ENCODE data around the gene VIPR1. TPM values are rescaled to one million over a fixed set of nuclear protein-coding genes. Genes with fewer than 3 reads are reported as not detected.

The VIPR1 gene
- polyA plus RNA-seq, 1 of the 3 experiments (the other 2 are of a cell fraction) = not detected

- H3K79me2 ChIP-seq (ENCODE audit: insufficient read depth) = no peaks in the 10 kb centered on the region
- peak; percentile 85 for DNase-seq
- H3K4me1 ChIP-seq (ENCODE audit: control insufficient read depth in 1 of 2, insufficient read depth in 2 of 2, low read depth in 1 of 2, low read length in 1 of 2) = peaks cover 0 to 13% of the 10 kb centered on the region in 2 experiments; a peak in 1 of 4 replicates
- WGBS (ENCODE audit: low lambda C conversion rate) = 6% methylated on average over 21 of the region's 46 CpGs
- no peak overlapping the region for H3K27ac ChIP-seq (ENCODE audit: low read depth in 2 of 2, low read length in 1 of 2)
- peak overlapping the region; percentile 32 to 36 for H3K4me3 ChIP-seq (ENCODE audit: low read depth in 2 of 2, low read length in 1 of 2)
- H4K20me1 ChIP-seq (ENCODE audit: insufficient read depth) = no peaks in the 10 kb centered on the region
- H3K4me2 ChIP-seq = peak overlapping the region; percentile 50
- ChIA-PET CTCF (interaction anchor here (0.6 to 3.1 kb wide), 28 partner anchors 9 to 540 kb away, joined by 3 to 38 read pairs (median 4); no protein-coding TSS in a partner anchor), POLR2A (interaction anchor here (1.6 kb wide), 1 partner anchor 9 kb away, joined by 4 read pairs; no protein-coding TSS in a partner anchor)
- no peaks in the 10 kb centered on the region for H3K36me3 ChIP-seq (replicated peaks in 1 of 2; ENCODE audit: control insufficient read depth in 1 of 2, insufficient read depth in 2 of 2, low read length in 1 of 2)
- no peak overlapping the region for H3K9ac ChIP-seq
- TF ChIP-seq RCOR1 (IDR thresholded peaks at IDR 0.05; ENCODE audit: low read length) (no peak), RFX5 (IDR thresholded peaks at IDR 0.05; ENCODE audit: low read length) (no peak), RAD21 (IDR thresholded peaks at IDR 0.05; ENCODE audit: low read length) (peak; percentile 61), SMC3 (IDR thresholded peaks at IDR 0.05; ENCODE audit: low read depth, low read length) (peak; percentile 34; the same call in 1 of the 2 replicates), CTCF (IDR thresholded peaks at IDR 0.05) (peak; percentile 46), USF2 (IDR thresholded peaks at IDR 0.05; ENCODE audit: borderline replicate concordance, low read depth, low read length) (no peak), FOXM1 (IDR thresholded peaks at IDR 0.05; ENCODE audit: low read depth) (no peak)
- no peaks in the 10 kb centered on the region for H3K9me2 ChIP-seq
- H3K27me3 ChIP-seq (ENCODE audit: insufficient read depth) = peaks cover 38% of the 10 kb centered on the region
- H3F3A ChIP-seq (replicated peaks; ENCODE audit: insufficient read depth) = no peaks in the 10 kb centered on the region
- H2AFZ ChIP-seq (ENCODE audit: low read depth) = no peak overlapping the region
- H3K9me3 ChIP-seq = no peaks in the 10 kb centered on the region
These were observed 588 bp upstream of the VIPR1 start for GRCh38 chr3:42501681-42502428.

GRCh38 chr3:42503251-42503924 lies 945 bp downstream of the VIPR1 start:
- ChIA-PET CTCF (interaction anchor here (1.2 to 2.5 kb wide), 2 partner anchors 11 to 41 kb away, joined by 3 to 9 read pairs; no protein-coding TSS in a partner anchor), POLR2A (no interaction called here)
- Histone ChIP-seq H3K36me3 (replicated peaks in 1 of 2; ENCODE audit: control insufficient read depth in 1 of 2, insufficient read depth in 2 of 2, low read length in 1 of 2) (no peaks in the 10 kb centered on the region), H3K4me1 (ENCODE audit: control insufficient read depth in 1 of 2, insufficient read depth in 2 of 2, low read depth in 1 of 2, low read length in 1 of 2) (peaks cover 0 to 13% of the 10 kb centered on the region in 2 experiments; a peak in 1 of 4 replicates), H3K27me3 (ENCODE audit: insufficient read depth) (peaks cover 38% of the 10 kb centered on the region), H3K9me3 (no peaks in the 10 kb centered on the region), H3K9ac (no peak overlapping the region), H3K4me3 (ENCODE audit: low read depth in 2 of 2, low read length in 1 of 2) (no peak overlapping the region), H2AFZ (ENCODE audit: low read depth) (no peak overlapping the region), H3K27ac (ENCODE audit: low read depth in 2 of 2, low read length in 1 of 2) (no peak overlapping the region), H3K9me2 (no peaks in the 10 kb centered on the region), H4K20me1 (ENCODE audit: insufficient read depth) (no peaks in the 10 kb centered on the region), H3K79me2 (ENCODE audit: insufficient read depth) (no peaks in the 10 kb centered on the region), H3K4me2 (no peak overlapping the region), H3F3A (replicated peaks; ENCODE audit: insufficient read depth) (no peaks in the 10 kb centered on the region)
- TF ChIP-seq ELF1 (IDR thresholded peaks at IDR 0.05) (no peak), POLR2AphosphoS5 (IDR thresholded peaks at IDR 0.05; ENCODE audit: low read depth, low read length) (no peak), GABPA (IDR thresholded peaks at IDR 0.05; ENCODE audit: low read depth) (no peak), RFX5 (IDR thresholded peaks at IDR 0.05; ENCODE audit: low read length) (no peak), CHD2 (IDR thresholded peaks at IDR 0.05; ENCODE audit: low read length, partially characterized antibody) (no peak), IRF3 (IDR thresholded peaks at IDR 0.05; ENCODE audit: low read depth, low read length) (no peak), TAF1 (IDR thresholded peaks at IDR 0.05; ENCODE audit: borderline replicate concordance, low read depth, low read length) (no peak), EZH2phosphoT487 (IDR thresholded peaks at IDR 0.05; ENCODE audit: borderline replicate concordance, low read depth) (no peak), MEF2A (IDR thresholded peaks at IDR 0.05; ENCODE audit: borderline replicate concordance, low read depth) (no peak), FOSL2 (IDR thresholded peaks at IDR 0.05; ENCODE audit: borderline replicate concordance, low read depth) (no peak), NFIC (IDR thresholded peaks at IDR 0.05; ENCODE audit: borderline replicate concordance) (no peak), RAD21 (IDR thresholded peaks at IDR 0.05; ENCODE audit: low read length) (no peak), SMC3 (IDR thresholded peaks at IDR 0.05; ENCODE audit: low read depth, low read length) (no peak), FOXJ3 (CRISPR knock-in tag; IDR thresholded peaks at IDR 0.05) (no peak), NRF1 (IDR thresholded peaks at IDR 0.05; ENCODE audit: low read depth, low read length) (no peak), SIN3A (IDR thresholded peaks at IDR 0.05; ENCODE audit: borderline replicate concordance, low read depth, low read length) (no peak)
- TF ChIP-seq, protein P1, sequence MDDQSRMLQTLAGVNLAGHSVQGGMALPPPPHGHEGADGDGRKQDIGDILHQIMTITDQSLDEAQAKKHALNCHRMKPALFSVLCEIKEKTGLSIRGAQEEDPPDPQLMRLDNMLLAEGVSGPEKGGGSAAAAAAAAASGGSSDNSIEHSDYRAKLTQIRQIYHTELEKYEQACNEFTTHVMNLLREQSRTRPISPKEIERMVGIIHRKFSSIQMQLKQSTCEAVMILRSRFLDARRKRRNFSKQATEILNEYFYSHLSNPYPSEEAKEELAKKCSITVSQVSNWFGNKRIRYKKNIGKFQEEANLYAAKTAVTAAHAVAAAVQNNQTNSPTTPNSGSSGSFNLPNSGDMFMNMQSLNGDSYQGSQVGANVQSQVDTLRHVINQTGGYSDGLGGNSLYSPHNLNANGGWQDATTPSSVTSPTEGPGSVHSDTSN (IDR thresholded peaks at IDR 0.05) = no peak
- 72% methylated on average over 4 of the region's 4 CpGs for WGBS (ENCODE audit: low lambda C conversion rate)
- DNase-seq = no peak

Data from SK-N-SH (cell line).